PFSK-1 (cell line): Measurements from ENCODE around the gene PPARGC1A.

Experiments used
- POLR2AphosphoS5 ChIP-seq: IDR thresholded peaks from 2 replicates; pipeline ENCODE4 v1.6.1; 2012; ENCODE audit warnings: low read depth, mild to moderate bottlenecking, control low read depth, low read length, moderate library complexity
- REST ChIP-seq, 2 experiments: IDR thresholded peaks; 2 replicates each; pipeline versions ENCODE4 v1.6.1 to v1.8.0; 2011 to 2012; ENCODE audit warnings: low read depth in 2 of 2, low read length in 2 of 2, control low read depth in 1 of 2, inconsistent platforms in 1 of 2, mild to moderate bottlenecking in 1 of 2, moderate library complexity in 1 of 2; ENCODE audit not compliant: insufficient read depth in 1 of 2
- SIN3A ChIP-seq: IDR thresholded peaks from 2 replicates; pipeline ENCODE4 v1.6.1; 2012; ENCODE audit warnings: mild to moderate bottlenecking, low read length, moderate library complexity, borderline replicate concordance; ENCODE audit not compliant: insufficient read depth
- TAF1 ChIP-seq: IDR thresholded peaks from 2 replicates; pipeline ENCODE4 v1.6.1; 2012; ENCODE audit warnings: low read length, control low read depth, borderline replicate concordance; ENCODE audit not compliant: insufficient read depth

GRCh38 chr4:23930750-23931488 lies 41.1 kb upstream of the PPARGC1A start:
- no peak for TF ChIP-seq REST (IDR thresholded peaks at IDR 0.05; ENCODE audit: insufficient read depth in 1 of 2, low read depth in 2 of 2, low read length in 2 of 2)
- TF ChIP-seq POLR2AphosphoS5: no peak
- TF ChIP-seq SIN3A: no peak
- no peak for TF ChIP-seq TAF1
